ENCODE results near the gene GCM1.

The GCM1 gene

DNA sequence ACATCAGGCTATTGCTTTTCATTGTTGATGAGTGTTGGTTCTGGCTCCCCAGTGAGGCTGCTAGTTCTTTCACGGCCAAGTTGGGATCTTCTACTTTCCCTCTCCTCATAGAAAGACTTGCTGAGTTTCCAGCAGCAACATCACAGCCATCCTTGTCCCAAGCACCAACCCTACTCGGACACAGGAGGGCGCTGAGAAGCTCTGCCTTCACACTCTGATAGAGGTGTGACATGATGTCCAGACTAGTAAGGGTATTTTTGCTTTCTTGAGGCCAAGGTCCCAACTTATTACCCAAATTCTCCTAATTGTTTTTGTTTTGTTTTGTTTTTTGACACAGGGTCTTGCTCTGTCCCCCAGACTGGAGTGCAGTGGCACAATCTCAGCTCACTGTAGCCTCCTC lies 3.0 kb upstream of the GCM1 start:
- DNase-seq: peak; percentile 5 to 16

DNA sequence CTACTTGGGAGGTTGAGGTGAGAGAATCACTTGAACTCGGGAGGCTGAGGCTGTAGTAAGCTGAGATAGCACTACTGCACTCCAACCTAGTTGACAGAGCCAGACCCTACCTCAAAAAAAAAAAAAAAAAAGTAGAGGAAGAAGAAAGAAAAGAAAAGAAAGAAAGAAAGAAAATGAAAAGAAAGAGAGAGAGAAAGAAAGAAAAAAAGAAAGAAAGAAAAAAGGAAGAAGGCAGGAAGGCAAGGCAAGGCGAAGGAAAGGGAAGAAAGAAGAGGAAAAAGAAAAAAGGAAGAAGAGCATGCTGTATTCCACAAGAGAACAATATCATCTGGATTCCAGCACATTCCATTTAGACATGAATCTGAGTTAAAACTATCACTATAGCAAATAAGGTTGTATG lies 3.8 kb downstream of the GCM1 start:
- no peak for DNase-seq

GRCh38 chr6:53143710-53144109 lies 4.9 kb downstream of the GCM1 start:
- no peak for DNase-seq

GRCh38 chr6:53142810-53143209 lies 5.8 kb downstream of the GCM1 start:
- DNase-seq: no peak

DNA sequence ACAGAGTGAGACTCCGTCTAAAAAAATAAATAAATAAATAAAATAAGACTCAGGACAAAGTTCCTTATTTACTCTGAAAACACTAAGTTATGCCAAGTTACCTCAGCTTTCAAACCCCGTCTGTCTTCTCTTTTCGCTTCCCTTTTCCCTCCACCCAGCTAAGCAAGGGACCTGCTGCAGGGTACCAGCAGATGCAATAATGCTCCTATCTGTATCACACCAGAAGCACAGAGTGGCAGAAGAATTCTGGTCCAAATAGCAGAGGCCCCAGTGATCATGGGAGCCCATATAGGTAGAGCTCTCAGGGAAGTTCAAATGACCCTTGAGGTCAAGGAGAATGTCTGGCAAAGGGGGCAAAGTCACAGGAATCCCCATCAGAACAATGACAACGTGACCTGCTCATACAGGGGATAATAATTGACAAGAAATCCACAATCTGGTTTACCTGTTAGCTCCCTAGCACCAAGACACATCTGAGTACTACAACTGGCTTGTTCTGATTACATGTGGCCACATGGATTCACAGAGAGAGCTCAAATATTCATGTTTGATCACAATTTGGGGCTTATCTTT lies 8.7 kb downstream of the GCM1 start:
- DNase-seq: no peak

GRCh38 chr6:53136000-53136609 lies 12.5 kb downstream of the GCM1 start:
- no peak for DNase-seq

DNA sequence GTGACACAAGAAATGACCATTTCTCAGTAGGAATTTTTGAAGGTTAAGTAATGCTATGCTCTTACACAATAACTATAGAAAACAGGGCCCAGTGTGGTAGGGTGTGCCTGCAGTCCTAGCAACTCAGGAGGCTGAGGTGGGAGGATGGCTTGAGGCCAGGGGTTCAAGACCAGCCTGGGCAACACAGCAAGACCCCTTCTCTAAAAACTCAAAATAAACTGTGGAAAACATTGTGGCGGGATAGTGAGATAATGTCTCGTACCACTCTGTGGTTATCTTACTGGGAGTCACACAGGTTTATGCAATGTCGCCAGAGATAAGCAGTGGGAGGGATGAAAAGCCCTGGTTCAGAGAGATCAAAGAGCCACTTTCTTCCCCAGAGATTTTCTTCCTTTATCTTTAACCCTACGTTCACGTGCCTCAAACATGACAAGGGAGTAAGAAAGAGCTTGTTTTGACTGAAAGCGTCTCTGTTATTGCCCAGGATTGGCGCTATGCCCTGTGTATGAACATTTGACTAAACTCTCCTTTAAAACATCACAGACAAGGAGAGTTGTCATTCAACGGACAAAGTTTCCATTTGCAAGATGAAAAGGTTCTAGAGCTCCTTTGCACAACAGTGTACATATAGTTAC lies 13.9 kb downstream of the GCM1 start:
- DNase-seq: no peak

DNA sequence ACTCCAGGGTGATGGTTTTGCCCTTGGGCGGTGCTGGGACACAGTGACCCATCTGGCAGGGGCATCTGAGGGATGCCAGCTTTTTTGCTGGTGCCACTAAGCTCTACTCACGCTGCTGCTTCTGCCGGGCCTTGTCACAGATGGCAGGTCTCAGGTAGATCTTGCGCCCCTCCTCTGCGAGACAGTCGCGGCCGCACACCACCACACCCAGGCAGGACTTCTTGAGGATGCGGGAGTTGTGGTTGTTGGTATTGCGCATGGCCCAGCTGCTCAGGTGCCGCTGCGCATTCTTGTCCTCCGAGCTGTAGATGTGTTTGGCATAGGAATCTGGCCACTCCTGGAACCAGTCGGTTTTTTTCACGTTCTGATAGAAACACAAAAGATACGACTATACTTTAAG lies 14.7 kb downstream of the GCM1 start:
- no peak for DNase-seq

- DNase-seq: no peak
Observed at GRCh38 chr6:53130569-53131290, 17.9 kb downstream of the GCM1 start.

- DNase-seq: no peak
Observed at GRCh38 chr6:53128842-53129241, 19.8 kb downstream of the GCM1 start.

- no peak for DNase-seq
Observed at GRCh38 chr6:53125276-53125675, 23.4 kb downstream of the GCM1 start.

- no peak for DNase-seq
Observed at GRCh38 chr6:53124131-53124800, 24.4 kb downstream of the GCM1 start.

DNA sequence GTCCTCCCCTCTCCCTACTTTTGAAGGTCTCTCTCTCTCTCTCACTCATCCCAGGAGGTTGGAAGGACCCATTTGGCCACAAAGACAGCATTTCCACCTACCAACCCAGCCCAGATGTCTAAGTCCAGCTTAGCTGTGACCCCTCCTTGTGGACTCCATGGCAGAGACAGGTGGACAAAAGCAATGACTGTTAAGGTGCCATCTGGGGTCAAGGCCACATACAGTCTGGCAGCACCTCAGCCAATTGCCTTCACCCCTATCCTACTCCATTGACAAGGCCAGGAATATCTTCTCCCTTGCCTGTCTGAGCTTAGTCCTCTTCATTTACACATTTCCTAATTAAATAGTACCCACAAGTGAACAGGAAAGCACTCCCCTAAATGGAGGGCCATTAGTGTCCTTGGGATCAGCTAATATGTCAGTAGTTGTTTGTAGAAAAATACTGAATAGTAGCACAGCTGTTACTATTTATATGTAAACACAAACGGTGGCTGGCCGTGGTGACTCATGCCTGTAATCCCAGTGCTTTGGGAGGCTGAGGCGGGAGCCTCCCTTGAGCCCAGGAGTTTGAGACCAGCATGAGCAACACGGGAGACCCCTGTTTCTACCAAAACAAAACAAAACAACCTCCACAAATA lies 28.8 kb downstream of the GCM1 start:
- DNase-seq: no peak

- no peak for DNase-seq
Observed at GRCh38 chr6:53119349-53119748, 29.3 kb downstream of the GCM1 start.

DNA sequence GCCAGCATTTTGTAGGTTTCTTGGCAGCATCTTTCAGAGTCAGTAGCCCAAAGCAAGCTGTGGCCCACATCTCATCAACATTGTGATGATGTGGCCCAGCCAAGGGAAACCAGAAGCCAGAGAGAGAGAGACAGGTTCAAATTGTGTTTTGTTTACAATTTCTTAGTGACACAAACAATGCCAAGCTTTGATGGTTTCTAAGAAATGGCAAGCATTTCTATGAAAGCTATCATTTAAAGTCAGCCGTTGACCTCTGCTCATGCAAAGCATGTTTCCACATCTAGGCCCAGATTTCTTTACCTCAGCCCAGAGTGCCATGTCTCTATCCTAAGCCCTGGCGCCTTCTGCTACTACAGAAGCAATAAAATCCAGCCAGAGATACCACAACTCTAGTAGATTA lies 32.9 kb downstream of the GCM1 start:
- DNase-seq: no peak

GRCh38 chr6:53115113-53115512 lies 33.5 kb downstream of the GCM1 start:
- DNase-seq: no peak

GRCh38 chr6:53113742-53114141 lies 34.9 kb downstream of the GCM1 start:
- no peak for DNase-seq

DNA sequence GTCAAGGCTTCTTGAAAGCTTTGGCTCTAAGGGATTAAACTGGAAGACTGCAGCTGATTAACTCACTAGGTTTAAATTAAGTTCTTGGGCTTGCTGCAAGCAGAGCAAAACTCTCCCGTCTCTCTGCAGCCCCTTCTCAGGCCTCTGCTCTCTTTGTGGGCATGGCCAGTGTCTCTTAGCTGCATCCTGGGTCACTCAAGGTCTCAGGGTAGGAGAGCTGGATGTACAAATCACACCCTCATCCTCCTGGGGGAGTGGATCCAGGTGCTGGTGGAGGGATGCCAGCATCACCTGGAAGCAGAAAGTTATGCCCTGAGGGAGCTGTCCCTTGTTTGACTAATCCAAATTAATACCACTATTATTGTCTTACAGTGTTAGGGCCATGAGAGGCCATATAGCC lies 35.8 kb downstream of the GCM1 start:
- DNase-seq: no peak

DNA sequence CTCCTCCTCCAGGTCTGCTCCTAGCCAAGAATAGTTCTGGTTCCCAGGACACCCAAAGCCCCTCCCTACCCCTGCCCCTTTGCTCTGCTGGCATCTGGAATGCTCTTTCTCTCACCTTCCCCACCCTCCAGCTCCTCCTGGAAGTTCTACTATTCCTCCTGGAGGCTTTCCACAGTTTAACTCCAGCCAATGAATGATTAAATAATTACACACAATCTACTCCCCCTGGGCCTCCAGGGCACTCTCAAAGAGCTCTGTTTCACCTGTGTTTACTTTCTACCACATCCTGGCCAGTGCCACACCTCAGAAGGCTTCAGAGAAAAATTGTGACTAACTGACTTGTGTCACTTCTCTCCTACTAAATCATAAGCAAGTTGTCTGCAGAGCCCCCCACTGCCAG lies 36.2 kb downstream of the GCM1 start:
- DNase-seq: no peak

- DNase-seq: no peak
Observed at GRCh38 chr6:53111865-53112264, 36.8 kb downstream of the GCM1 start.

DNA sequence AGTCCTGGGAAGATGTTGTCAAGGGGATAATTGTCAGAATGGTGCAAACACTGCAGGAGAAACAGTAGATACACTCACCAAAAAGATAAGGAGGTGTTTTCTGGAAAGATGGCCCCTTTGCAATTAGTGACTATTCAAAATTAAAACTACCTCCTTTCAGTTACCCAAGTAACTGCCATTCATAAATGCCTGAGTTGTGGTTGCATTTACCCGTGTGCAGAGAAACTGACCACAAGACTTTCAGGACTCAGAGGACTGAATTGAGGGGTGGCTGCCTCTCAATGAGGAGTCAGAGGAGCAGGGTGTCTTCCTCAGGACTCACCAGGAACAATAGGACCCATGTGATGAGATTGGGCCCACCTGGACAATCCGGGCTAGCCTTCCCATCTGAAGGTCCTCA lies 39.0 kb downstream of the GCM1 start:
- no peak for DNase-seq

DNA sequence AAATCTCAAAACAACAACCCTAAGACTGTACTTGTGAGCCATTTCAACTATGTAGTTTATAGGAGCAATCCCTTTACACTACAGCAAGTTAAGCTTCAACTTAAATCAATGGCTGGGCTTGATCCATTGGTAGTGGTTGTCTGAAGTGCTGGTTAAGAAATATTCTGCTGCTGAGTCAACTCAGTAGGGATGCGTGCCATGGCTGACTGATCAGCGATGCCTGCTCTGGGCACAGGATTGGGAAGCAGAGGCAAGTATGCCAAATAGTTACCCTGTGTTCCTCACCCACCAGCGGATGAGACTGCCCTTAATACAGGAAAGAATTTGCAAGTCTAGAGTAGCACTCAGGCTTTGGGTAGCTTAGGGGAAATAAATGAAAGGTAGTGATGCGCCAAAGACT lies 41.5 kb downstream of the GCM1 start:
- no peak for DNase-seq

GRCh38 chr6:53104916-53105315 lies 43.7 kb downstream of the GCM1 start:
- DNase-seq: no peak

Data from activated CD4-positive, alpha-beta T cell treated with anti-CD3 and anti-CD28 coated beads, Interleukin-2, amount 50 U/mL, for 48 hours (primary cell).